MCF 10A (cell line): ENCODE results near the gene SPRY1. TPM values are rescaled to one million over a fixed set of nuclear protein-coding genes. Genes with fewer than 3 reads are reported as not detected.
A peak's percentile ranks its signal among the peaks of the same experiment; 100 is the strongest.

Source experiments
- BruUV-seq: library from RNA; stranded (reverse); fragments of 400-500 nt; replicated peaks from 2 replicates; lab custom pipeline; 2021; lab: Mats Ljungman, UMichigan
- CTCF ChIA-PET: fragments of 300-600 bp; sonication (Branson Sonifier 250); formaldehyde crosslinking; extraction: SDS; loops from one replicate; lab custom pipeline; 2021; ENCODE audit warnings: antibody characterized with exemption, inconsistent platforms; lab: Yijun Ruan, JAX
- POLR2A ChIA-PET: fragments of 300-600, 350-650 bp; sonication (Branson Sonifier 250); formaldehyde crosslinking; extraction: SDS; loops from one replicate; lab custom pipeline; 2020; ENCODE audit warnings: antibody characterized with exemption, inconsistent platforms; lab: Yijun Ruan, JAX
- DNase-seq: peaks from one replicate; pipeline ENCODE4 v3.0.0-alpha.2; 2018; ENCODE audit not compliant: unreplicated experiment
- H3K27ac Mint-ChIP-seq: one replicate; pipeline ENCODE4 v1.8.0; 2022; ENCODE audit warnings: mild to moderate bottlenecking, low read depth, mixed read lengths; ENCODE audit not compliant: unreplicated experiment
- H3K27me3 Mint-ChIP-seq: one replicate; pipeline ENCODE4 v1.8.0; 2022; ENCODE audit warnings: mixed read lengths; ENCODE audit not compliant: insufficient read depth, unreplicated experiment
- H3K36me3 Mint-ChIP-seq: one replicate; pipeline ENCODE4 v1.8.0; 2022; ENCODE audit warnings: mild to moderate bottlenecking, moderate library complexity, mixed read lengths; ENCODE audit not compliant: insufficient read depth, unreplicated experiment
- H3K4me1 Mint-ChIP-seq: one replicate; pipeline ENCODE4 v1.8.0; 2022; ENCODE audit warnings: mixed read lengths; ENCODE audit not compliant: insufficient read depth, unreplicated experiment
- H3K4me3 Mint-ChIP-seq: one replicate; pipeline ENCODE4 v1.8.0; 2022; ENCODE audit warnings: mild to moderate bottlenecking, moderate library complexity, mixed read lengths; ENCODE audit not compliant: unreplicated experiment
- H3K9me3 Mint-ChIP-seq: one replicate; pipeline ENCODE4 v1.8.0; 2022; ENCODE audit warnings: mixed read lengths; ENCODE audit not compliant: unreplicated experiment
- intact Hi-C: fragments of 100-400 bp; cut with micrococcal nuclease; formaldehyde crosslinking; loops from 2 replicates; pipeline ENCODE4 v1.14.1; 2022
- total RNA-seq: library from RNA; stranded (reverse); gene quantifications from 2 replicates; pipeline ENCODE4 v1.2.3, GENCODE V29; 2022
- TF ChIP-seq, protein P1 (sequence below): fragments of 200-600 bp; IDR thresholded peaks from one replicate; pipeline ENCODE4 v1.8.0; 2022; ENCODE audit warnings: antibody characterized with exemption, mild to moderate bottlenecking; ENCODE audit not compliant: unreplicated experiment

The SPRY1 gene
- total RNA-seq, 1 experiment from 2014 or later: 5.6 TPM

DNA sequence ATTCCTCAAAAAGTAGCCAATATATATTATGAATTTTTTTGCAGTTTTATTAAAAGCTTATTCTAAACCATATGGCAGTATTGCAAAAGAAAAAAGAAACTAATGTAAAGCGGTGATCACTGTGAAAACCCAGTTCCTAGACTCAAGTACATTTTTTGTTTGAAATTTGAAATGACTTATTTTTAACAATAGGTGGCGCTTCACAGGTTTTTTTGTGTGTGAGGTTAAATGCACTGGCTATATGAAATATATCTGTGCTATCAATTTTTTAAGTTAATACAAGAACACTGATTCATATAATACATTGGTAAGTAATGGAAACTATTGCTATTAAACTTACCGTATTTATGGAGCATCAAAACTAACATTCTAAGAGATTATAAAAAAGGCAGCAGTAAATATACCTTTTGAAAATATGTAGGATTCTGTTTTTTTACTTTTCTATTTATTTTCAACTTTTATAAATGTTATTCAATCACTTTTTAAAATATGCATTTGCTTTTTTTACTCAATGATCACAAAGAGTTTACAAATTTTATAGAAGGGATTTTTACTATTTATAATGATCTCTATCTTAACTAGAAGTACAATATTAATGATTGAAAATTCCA, 5.6 kb upstream of the SPRY1 start:
- no peaks in the 10 kb centered on the region for H3K27me3 Mint-ChIP-seq
- TF ChIP-seq, protein P1, sequence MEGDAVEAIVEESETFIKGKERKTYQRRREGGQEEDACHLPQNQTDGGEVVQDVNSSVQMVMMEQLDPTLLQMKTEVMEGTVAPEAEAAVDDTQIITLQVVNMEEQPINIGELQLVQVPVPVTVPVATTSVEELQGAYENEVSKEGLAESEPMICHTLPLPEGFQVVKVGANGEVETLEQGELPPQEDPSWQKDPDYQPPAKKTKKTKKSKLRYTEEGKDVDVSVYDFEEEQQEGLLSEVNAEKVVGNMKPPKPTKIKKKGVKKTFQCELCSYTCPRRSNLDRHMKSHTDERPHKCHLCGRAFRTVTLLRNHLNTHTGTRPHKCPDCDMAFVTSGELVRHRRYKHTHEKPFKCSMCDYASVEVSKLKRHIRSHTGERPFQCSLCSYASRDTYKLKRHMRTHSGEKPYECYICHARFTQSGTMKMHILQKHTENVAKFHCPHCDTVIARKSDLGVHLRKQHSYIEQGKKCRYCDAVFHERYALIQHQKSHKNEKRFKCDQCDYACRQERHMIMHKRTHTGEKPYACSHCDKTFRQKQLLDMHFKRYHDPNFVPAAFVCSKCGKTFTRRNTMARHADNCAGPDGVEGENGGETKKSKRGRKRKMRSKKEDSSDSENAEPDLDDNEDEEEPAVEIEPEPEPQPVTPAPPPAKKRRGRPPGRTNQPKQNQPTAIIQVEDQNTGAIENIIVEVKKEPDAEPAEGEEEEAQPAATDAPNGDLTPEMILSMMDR: peak; percentile 33
- intact Hi-C loops: loop anchor here (2.0 kb wide), 2 partner anchors 270 to 932 kb away; no protein-coding TSS in a partner anchor
- CTCF ChIA-PET: interaction anchor here (0.6 to 2.9 kb wide), 17 partner anchors 20 to 917 kb away, joined by 3 to 15 read pairs (median 4); no protein-coding TSS in a partner anchor
- H3K9me3 Mint-ChIP-seq: no peaks in the 10 kb centered on the region
- H3K4me3 Mint-ChIP-seq: no peak overlapping the region
- peaks cover 10% of the 10 kb centered on the region for H3K4me1 Mint-ChIP-seq
- no peaks in the 10 kb centered on the region for H3K36me3 Mint-ChIP-seq
- POLR2A ChIA-PET: no interaction called here
- DNase-seq: peak; percentile 35
- no peak overlapping the region for H3K27ac Mint-ChIP-seq
- BruUV-seq: no TSS peak

DNA sequence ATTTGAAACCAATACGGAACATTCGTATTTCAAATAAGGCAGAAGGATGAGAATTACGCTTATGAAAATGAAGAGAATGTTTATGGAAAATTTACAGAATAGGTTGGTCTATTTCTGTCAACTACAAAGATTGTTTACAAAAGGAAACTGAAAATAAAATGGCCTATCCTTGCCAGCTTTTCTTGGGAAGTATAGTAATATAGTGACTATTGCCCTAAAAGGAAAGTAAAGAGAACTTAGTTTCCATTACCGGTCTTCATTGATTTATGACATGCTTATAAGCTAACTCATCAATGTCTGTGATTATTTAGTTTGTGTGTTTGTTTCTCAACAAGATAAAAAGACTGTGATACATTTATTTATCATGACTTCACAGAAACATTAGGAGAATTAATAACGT, 2.9 kb upstream of the SPRY1 start:
- Mint-ChIP-seq H3K4me1 (no peaks in the 10 kb centered on the region), H3K9me3 (no peaks in the 10 kb centered on the region), H3K27ac (no peak overlapping the region), H3K27me3 (no peaks in the 10 kb centered on the region), H3K36me3 (no peaks in the 10 kb centered on the region), H3K4me3 (no peak overlapping the region)
- TF ChIP-seq, protein P1: no peak
- no peak for DNase-seq
- intact Hi-C loops: no loop called here
- POLR2A ChIA-PET: no interaction called here
- no TSS peak for BruUV-seq
- CTCF ChIA-PET: interaction anchor here (0.7 to 1.6 kb wide), 6 partner anchors 32 to 888 kb away, joined by 3 to 7 read pairs (median 4); no protein-coding TSS in a partner anchor

DNA sequence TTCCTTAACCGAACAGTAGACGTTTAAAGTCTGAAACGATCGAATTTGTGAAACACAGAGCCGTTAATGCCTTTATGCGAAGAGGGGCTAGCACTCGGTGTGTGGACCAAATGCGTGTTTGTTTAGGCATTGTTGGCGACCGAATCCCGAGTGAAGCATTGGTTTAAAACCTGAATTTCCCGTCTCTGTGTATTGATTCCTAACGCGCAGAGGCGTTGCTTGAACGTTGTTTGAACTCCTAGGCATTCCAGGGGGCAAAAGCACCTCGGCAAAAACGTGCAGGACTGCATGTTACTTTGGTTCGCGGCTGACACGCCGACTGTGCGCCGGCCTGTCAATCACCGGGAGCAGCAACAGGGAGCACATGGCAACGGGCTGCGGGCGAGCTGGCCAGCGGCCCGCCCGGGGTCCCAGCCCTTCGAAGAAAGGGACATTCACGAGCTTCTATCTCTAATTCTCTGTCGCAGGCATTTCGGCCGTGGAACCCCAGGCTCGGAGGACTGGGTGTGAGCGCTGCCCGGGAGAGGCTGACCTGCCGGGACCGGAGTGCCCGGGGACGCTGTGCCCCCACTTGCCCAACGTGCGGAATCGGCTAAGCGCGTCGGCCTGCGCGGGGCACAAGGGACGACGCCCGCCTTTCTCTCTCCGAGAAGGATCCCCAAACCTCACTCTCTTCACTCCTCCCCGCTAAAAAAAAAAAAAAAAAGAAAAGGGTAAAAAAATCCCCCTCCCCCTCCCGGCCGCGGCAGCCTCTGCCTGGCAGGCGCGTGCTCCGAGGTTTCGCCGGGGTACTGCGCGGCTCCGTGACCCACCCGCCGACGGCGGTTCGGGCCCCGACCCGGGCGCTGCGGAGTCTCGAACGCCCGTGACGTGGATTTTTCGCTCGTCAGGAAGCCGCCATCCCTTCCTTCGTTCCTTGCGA, 810 bp downstream of the SPRY1 start:
- H3K9me3 Mint-ChIP-seq: no peaks in the 10 kb centered on the region
- CTCF ChIA-PET: interaction anchor here (0.6 to 1.6 kb wide), 7 partner anchors 100 to 298 kb away, joined by 3 to 11 read pairs (median 3); no protein-coding TSS in a partner anchor
- peaks cover 13% of the 10 kb centered on the region for H3K36me3 Mint-ChIP-seq
- H3K4me1 Mint-ChIP-seq: peaks cover 10% of the 10 kb centered on the region
- H3K27me3 Mint-ChIP-seq: no peaks in the 10 kb centered on the region
- intact Hi-C loops: loop anchor here (1.0 to 5.0 kb wide), 6 partner anchors 45 to 865 kb away; no protein-coding TSS in a partner anchor
- peak; percentile 69 for DNase-seq
- BruUV-seq: TSS peak; percentile 53
- TF ChIP-seq, protein P1: no peak
- peak overlapping the region; percentile 71 for H3K27ac Mint-ChIP-seq
- POLR2A ChIA-PET: interaction anchor here (0.5 to 5.4 kb wide), 26 partner anchors 8 to 815 kb away, joined by 3 to 36 read pairs (median 4); no protein-coding TSS in a partner anchor
- peak overlapping the region; percentile 89 for H3K4me3 Mint-ChIP-seq
